PC-9 (cell line): ENCODE measurements around the gene ABLIM1.

ENCODE experiments used
- EZH2 ChIP-seq: fragments of 200-600 bp; sonication (generic); IDR thresholded peaks from 2 replicates; pipeline ENCODE4 v1.8.0; 2017; ENCODE audit warnings: antibody characterized with exemption, low read depth
- TF ChIP-seq, protein P1 (sequence below): fragments of 200-600 bp; sonication (generic); conservative IDR thresholded peaks from 2 replicates; pipeline ENCODE4 v1.6.1; 2017; ENCODE audit warnings: mixed run types, antibody characterized with exemption, mild to moderate bottlenecking, moderate library complexity

DNA sequence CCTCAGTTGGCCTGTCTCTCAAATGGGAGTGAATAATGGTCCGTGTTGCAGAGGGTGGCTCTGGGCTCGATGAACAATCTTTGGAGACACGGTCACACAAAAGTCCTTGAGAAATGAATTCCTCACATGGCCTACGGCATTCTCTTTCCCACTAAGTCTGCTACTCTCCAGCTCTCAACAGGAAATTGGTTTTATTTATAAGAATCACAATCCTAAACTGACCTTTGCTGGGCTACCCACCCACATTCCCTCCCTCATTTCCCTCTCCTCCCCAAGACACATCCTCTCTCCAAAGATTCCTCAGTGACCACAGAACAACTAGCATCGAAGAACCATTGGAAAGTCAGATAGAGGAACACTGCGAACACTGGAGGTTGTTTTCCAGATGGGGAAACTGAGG, 258.5 kb downstream of the ABLIM1 start:
- TF ChIP-seq, protein P1, sequence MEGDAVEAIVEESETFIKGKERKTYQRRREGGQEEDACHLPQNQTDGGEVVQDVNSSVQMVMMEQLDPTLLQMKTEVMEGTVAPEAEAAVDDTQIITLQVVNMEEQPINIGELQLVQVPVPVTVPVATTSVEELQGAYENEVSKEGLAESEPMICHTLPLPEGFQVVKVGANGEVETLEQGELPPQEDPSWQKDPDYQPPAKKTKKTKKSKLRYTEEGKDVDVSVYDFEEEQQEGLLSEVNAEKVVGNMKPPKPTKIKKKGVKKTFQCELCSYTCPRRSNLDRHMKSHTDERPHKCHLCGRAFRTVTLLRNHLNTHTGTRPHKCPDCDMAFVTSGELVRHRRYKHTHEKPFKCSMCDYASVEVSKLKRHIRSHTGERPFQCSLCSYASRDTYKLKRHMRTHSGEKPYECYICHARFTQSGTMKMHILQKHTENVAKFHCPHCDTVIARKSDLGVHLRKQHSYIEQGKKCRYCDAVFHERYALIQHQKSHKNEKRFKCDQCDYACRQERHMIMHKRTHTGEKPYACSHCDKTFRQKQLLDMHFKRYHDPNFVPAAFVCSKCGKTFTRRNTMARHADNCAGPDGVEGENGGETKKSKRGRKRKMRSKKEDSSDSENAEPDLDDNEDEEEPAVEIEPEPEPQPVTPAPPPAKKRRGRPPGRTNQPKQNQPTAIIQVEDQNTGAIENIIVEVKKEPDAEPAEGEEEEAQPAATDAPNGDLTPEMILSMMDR = no peak
- TF ChIP-seq EZH2 = no peak
